ENCODE data around the gene P2RX3. TPM values are rescaled to one million over a fixed set of nuclear protein-coding genes. Genes with fewer than 3 reads are reported as not detected.

P2RX3 gene
- total RNA-seq (0.16 TPM in 1 of 2 replicates, not detected in the other), polyA plus RNA-seq (not detected in 2 replicates)

DNA sequence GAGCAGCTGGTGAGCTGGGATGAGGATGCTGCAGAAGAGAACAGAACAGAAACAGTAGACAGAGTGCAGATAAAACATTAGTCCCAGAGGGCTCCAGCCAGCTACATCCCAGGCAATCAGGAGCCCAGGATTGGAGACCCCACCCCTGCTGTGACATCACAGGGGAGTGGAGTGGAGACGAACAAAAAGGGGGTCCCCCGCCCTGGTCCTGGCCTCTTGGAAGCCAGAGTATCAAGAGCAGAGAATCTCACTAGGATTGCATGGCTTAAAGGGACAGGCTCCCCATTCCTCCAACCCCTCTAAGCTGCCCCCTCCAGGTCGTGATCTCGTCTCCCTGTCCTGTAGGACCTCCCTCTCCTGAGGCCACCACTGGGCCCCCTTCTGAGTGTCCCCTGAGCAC, at the start of gene P2RX3:
Gene P2RX3 (plus strand): TSS at position 211 of the 400 bp plus-strand sequence. CDS start 199 bp downstream, outside the sequence.
- H3K4me3 ChIP-seq = no peak within 1 kb of the TSS
- TF ChIP-seq, protein P1, sequence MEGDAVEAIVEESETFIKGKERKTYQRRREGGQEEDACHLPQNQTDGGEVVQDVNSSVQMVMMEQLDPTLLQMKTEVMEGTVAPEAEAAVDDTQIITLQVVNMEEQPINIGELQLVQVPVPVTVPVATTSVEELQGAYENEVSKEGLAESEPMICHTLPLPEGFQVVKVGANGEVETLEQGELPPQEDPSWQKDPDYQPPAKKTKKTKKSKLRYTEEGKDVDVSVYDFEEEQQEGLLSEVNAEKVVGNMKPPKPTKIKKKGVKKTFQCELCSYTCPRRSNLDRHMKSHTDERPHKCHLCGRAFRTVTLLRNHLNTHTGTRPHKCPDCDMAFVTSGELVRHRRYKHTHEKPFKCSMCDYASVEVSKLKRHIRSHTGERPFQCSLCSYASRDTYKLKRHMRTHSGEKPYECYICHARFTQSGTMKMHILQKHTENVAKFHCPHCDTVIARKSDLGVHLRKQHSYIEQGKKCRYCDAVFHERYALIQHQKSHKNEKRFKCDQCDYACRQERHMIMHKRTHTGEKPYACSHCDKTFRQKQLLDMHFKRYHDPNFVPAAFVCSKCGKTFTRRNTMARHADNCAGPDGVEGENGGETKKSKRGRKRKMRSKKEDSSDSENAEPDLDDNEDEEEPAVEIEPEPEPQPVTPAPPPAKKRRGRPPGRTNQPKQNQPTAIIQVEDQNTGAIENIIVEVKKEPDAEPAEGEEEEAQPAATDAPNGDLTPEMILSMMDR (IDR thresholded peaks at IDR 0.05; ENCODE audit: poor library complexity) = no peak
- TF ChIP-seq EZH2 (IDR thresholded peaks at IDR 0.05; ENCODE audit: borderline replicate concordance) = no peak
- no peak for TF ChIP-seq EZH2phosphoT487 (IDR thresholded peaks at IDR 0.05; ENCODE audit: low read depth, severe bottlenecking, unreplicated experiment)
- H3K4me1 ChIP-seq (ENCODE audit: insufficient read depth) = peaks cover 16% of the 10 kb centered on the region
- H3K27me3 ChIP-seq = no peaks in the 10 kb centered on the region
- H4K20me1 ChIP-seq (ENCODE audit: insufficient read depth, poor library complexity, severe bottlenecking) = no peaks in the 10 kb centered on the region
- no peaks in the 10 kb centered on the region for H3K9me2 ChIP-seq (replicated peaks; ENCODE audit: insufficient read depth)
- 54% methylated on average over 4 of the region's 4 CpGs for WGBS (ENCODE audit: low lambda C conversion rate, missing lambda C conversion rate)
- no peaks in the 10 kb centered on the region for H3K9me3 ChIP-seq (ENCODE audit: low read depth)
- H3K36me3 ChIP-seq (replicated peaks; ENCODE audit: insufficient read depth, low read depth) = no peaks in the 10 kb centered on the region
- no peak within 1 kb of the TSS for H2AFZ ChIP-seq
- H3K27ac ChIP-seq = no peak within 1 kb of the TSS
- no peak within 1 kb of the TSS for H3K4me2 ChIP-seq
- no peak for DNase-seq (ENCODE audit: low spot score)
- peaks cover 34% of the 10 kb centered on the region for H3K79me2 ChIP-seq

DNA sequence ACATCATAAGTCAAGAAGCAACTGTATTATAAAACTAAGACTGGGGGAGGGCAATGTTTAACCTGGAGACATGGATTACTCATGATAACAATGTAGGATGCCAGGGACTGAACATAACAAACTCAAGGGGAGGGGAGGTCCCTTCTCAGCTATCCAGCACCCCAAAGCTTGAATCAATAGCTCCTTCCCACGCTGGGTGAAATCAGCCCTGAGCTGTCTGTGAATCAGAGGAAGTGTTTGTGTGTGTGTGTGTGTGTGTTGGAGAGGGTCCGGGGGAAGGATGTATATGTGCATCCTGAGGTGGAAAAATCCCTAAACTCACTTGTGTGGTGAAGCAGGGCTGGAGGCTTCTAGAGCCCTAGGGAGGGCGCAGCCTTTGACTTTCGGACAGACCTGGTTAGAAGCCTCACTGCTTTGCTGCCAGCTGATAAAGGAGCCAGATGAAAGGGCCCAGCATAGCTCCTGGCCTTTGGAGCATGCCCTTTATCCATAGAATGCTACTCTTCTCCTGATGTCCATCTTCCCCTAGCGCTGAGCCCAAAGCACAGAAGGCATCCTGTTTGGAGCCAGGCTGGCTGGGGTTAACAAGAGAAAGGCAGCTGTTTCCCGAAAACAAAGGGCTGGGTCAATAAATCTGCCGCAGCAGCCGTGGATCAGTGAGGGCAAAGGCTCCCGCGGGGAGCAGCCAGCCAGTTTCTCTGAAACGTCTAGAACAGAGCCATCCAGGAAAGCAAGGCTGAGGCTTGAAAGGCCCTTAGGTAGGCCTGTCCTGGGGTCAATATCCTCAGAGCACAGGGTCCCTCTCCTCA, 49.2 kb upstream of the P2RX3 start:
- Histone ChIP-seq H3K4me2 (peak overlapping the region; percentile 29), H3K4me1 (ENCODE audit: insufficient read depth) (peaks cover 29% of the 10 kb centered on the region)
- 21% methylated on average over 11 of the region's 11 CpGs for WGBS (ENCODE audit: low lambda C conversion rate, missing lambda C conversion rate)

DNA sequence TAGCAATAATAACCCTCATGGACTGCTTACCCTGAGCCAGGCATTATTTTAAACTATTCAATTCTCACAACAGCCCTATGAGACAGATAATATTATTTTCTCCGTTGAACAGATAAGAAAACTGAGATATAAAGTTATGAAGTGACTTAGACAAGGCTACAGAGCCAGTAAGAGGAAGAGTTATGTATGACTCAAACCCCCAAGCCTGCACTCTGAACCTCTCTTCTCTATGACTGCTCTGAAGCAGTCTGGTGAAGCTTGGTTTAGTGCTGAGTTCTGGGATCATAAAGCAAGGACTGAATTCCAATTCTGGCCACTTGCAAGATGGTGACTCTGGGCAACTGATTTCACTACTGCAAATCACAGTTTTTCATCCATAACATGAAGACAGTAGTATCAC, 47.9 kb upstream of the P2RX3 start:
- H4K20me1 ChIP-seq (ENCODE audit: insufficient read depth, poor library complexity, severe bottlenecking) = no peaks in the 10 kb centered on the region
- H3K79me2 ChIP-seq = no peaks in the 10 kb centered on the region
- 67% methylated on average over 1 of the region's 1 CpG for WGBS (ENCODE audit: low lambda C conversion rate, missing lambda C conversion rate)
- TF ChIP-seq, protein P1 (IDR thresholded peaks at IDR 0.05; ENCODE audit: poor library complexity) = no peak
- TF ChIP-seq EZH2phosphoT487 (IDR thresholded peaks at IDR 0.05; ENCODE audit: low read depth, severe bottlenecking, unreplicated experiment) (no peak), EZH2 (IDR thresholded peaks at IDR 0.05; ENCODE audit: borderline replicate concordance) (no peak)
- no peaks in the 10 kb centered on the region for H3K36me3 ChIP-seq (replicated peaks; ENCODE audit: insufficient read depth, low read depth)
- H3K4me2 ChIP-seq = no peak overlapping the region
- DNase-seq (ENCODE audit: low spot score) = no peak
- H3K27me3 ChIP-seq = no peaks in the 10 kb centered on the region
- H3K9me2 ChIP-seq (replicated peaks; ENCODE audit: insufficient read depth) = no peaks in the 10 kb centered on the region
- no peak overlapping the region for H3K4me3 ChIP-seq
- no peaks in the 10 kb centered on the region for H3K9me3 ChIP-seq (ENCODE audit: low read depth)
- H3K4me1 ChIP-seq (ENCODE audit: insufficient read depth) = peaks cover 34% of the 10 kb centered on the region
- H3K27ac ChIP-seq = no peak overlapping the region
- no peak overlapping the region for H2AFZ ChIP-seq

More for the DNA sequence above, 49.2 kb upstream of the P2RX3 start:
- peak overlapping the region; percentile 37 for H3K27ac ChIP-seq
- no peak overlapping the region for H3K4me3 ChIP-seq
- H3K9me2 ChIP-seq (replicated peaks; ENCODE audit: insufficient read depth) = no peaks in the 10 kb centered on the region
- DNase-seq (ENCODE audit: low spot score) = no peak
- H2AFZ ChIP-seq = no peak overlapping the region
- H3K36me3 ChIP-seq (replicated peaks; ENCODE audit: insufficient read depth, low read depth) = no peaks in the 10 kb centered on the region
- H3K79me2 ChIP-seq = no peaks in the 10 kb centered on the region
- H3K9me3 ChIP-seq (ENCODE audit: low read depth) = no peaks in the 10 kb centered on the region
- TF ChIP-seq EZH2phosphoT487 (IDR thresholded peaks at IDR 0.05; ENCODE audit: low read depth, severe bottlenecking, unreplicated experiment) (no peak), EZH2 (IDR thresholded peaks at IDR 0.05; ENCODE audit: borderline replicate concordance) (no peak)
- TF ChIP-seq, protein P1 (IDR thresholded peaks at IDR 0.05; ENCODE audit: poor library complexity) = no peak
- no peaks in the 10 kb centered on the region for H4K20me1 ChIP-seq (ENCODE audit: insufficient read depth, poor library complexity, severe bottlenecking)
- H3K27me3 ChIP-seq = no peaks in the 10 kb centered on the region
